NCI-H82 treated with DMSO at 0.1 percent for 48 hours (cell line): Measurements from ENCODE around the gene PRICKLE1.

Experiments
- DNase-seq: peaks from one replicate; lab custom pipeline; 2025; ENCODE audit not compliant: unreplicated experiment; lab: John Stamatoyannopoulos, UW

The PRICKLE1 gene

GRCh38 chr12:42462486-42462885 is 127.1 kb downstream of the PRICKLE1 start:
- no peak for DNase-seq

GRCh38 chr12:42459336-42459847 is 130.2 kb downstream of the PRICKLE1 start:
- no peak for DNase-seq

- no peak for DNase-seq
Observed at GRCh38 chr12:42458575-42458974, 131.0 kb downstream of the PRICKLE1 start.

GRCh38 chr12:42450248-42450647 is 139.3 kb downstream of the PRICKLE1 start:
- no peak for DNase-seq

GRCh38 chr12:42448841-42449240 is 140.7 kb downstream of the PRICKLE1 start:
- no peak for DNase-seq

GRCh38 chr12:42447371-42447786 is 142.2 kb downstream of the PRICKLE1 start:
- no peak for DNase-seq

GRCh38 chr12:42446761-42447160 is 142.8 kb downstream of the PRICKLE1 start:
- DNase-seq: no peak

GRCh38 chr12:42445891-42446290 is 143.7 kb downstream of the PRICKLE1 start:
- DNase-seq: no peak

- no peak for DNase-seq
Observed at GRCh38 chr12:42444192-42444943, 145.2 kb downstream of the PRICKLE1 start.

- no peak for DNase-seq
Observed at GRCh38 chr12:42442888-42443287, 146.7 kb downstream of the PRICKLE1 start.

- no peak for DNase-seq
Observed at GRCh38 chr12:42442311-42442759, 147.2 kb downstream of the PRICKLE1 start.

- no peak for DNase-seq
Observed at GRCh38 chr12:42440608-42441007, 148.9 kb downstream of the PRICKLE1 start.

GRCh38 chr12:42432517-42433140 is 156.9 kb downstream of the PRICKLE1 start:
- DNase-seq: no peak

GRCh38 chr12:42428850-42429249 is 160.7 kb downstream of the PRICKLE1 start:
- no peak for DNase-seq

- DNase-seq: no peak
Observed at GRCh38 chr12:42426746-42427145, 162.8 kb downstream of the PRICKLE1 start.

GRCh38 chr12:42422785-42423184 is 166.8 kb downstream of the PRICKLE1 start:
- no peak for DNase-seq

GRCh38 chr12:42421844-42422779 is 167.4 kb downstream of the PRICKLE1 start:
- no peak for DNase-seq

- DNase-seq: no peak
Observed at GRCh38 chr12:42420395-42420794, 169.2 kb downstream of the PRICKLE1 start.

- no peak for DNase-seq
Observed at GRCh38 chr12:42410340-42410739, 179.2 kb downstream of the PRICKLE1 start.

GRCh38 chr12:42409471-42409870 is 180.1 kb downstream of the PRICKLE1 start:
- no peak for DNase-seq

GRCh38 chr12:42407306-42407705 is 182.2 kb downstream of the PRICKLE1 start:
- DNase-seq: no peak
